PC-3 (cell line): ENCODE measurements around the gene CNTFR. TPM values are rescaled to one million over a fixed set of nuclear protein-coding genes. Genes with fewer than 3 reads are reported as not detected.
A peak's percentile ranks its signal among the peaks of the same experiment; 100 is the strongest.

ENCODE experiments used
- ATAC-seq: fragments of 200-7000 bp; cut with Tn5 transposase; 2 replicates; pipeline ENCODE4 v1.9.1; 2020; ENCODE audit warnings: mild to moderate bottlenecking, moderate library complexity
- BruUV-seq: library from RNA; stranded (reverse); fragments of 400-500 nt; replicated peaks from 2 replicates; lab custom pipeline; 2021; lab: Mats Ljungman, UMichigan
- CTCF ChIA-PET: fragments of 300-600 bp; sonication (Branson Sonifier 250); formaldehyde crosslinking; loops from one replicate; lab custom pipeline; 2022; ENCODE audit warnings: antibody characterized with exemption; lab: Charles Lee
- POLR2A ChIA-PET: fragments of 300-600 bp; sonication (Branson Sonifier 250); formaldehyde crosslinking; loops from one replicate; lab custom pipeline; 2022; ENCODE audit warnings: antibody characterized with exemption; ENCODE audit not compliant: unreplicated experiment; lab: Charles Lee
- DNase-seq: peaks from one replicate; pipeline ENCODE4 v3.0.0-alpha.2; 2015
- H2AFZ ChIP-seq: fragments of 300-600 bp; sonication (generic); 2 replicates; pipeline ENCODE4 v1.6.0; 2016; ENCODE audit warnings: antibody characterized with exemption, low read length
- H3F3A ChIP-seq: fragments of 300-600 bp; sonication (generic); one replicate; pipeline ENCODE4 v1.6.0; 2017; ENCODE audit warnings: antibody characterized with exemption, low read length, control low read depth, mild to moderate bottlenecking; ENCODE audit not compliant: unreplicated experiment
- H3K27ac ChIP-seq: fragments of 300-600 bp; sonication (generic); 2 replicates; pipeline ENCODE4 v1.5.1; 2016; ENCODE audit warnings: mild to moderate bottlenecking, low read length
- H3K27me3 ChIP-seq: fragments of 300-600 bp; sonication (generic); 2 replicates; pipeline ENCODE4 v1.6.1; 2016; ENCODE audit warnings: low read length, mixed read lengths
- H3K36me3 ChIP-seq: fragments of 300-600 bp; sonication (generic); 2 replicates; pipeline ENCODE4 v1.6.1; 2016; ENCODE audit warnings: low read depth, mixed run types, low read length, mixed read lengths
- H3K4me1 ChIP-seq: fragments of 300-600 bp; sonication (generic); 2 replicates; pipeline ENCODE4 v1.5.1; 2016; ENCODE audit warnings: low read length; ENCODE audit not compliant: insufficient read depth
- H3K4me2 ChIP-seq: fragments of 300-600 bp; sonication (generic); 2 replicates; pipeline ENCODE4 v1.6.0; 2016; ENCODE audit warnings: low read length
- H3K4me3 ChIP-seq: fragments of 300-600 bp; sonication (generic); 2 replicates; pipeline ENCODE4 v1.5.1; 2016; ENCODE audit warnings: mild to moderate bottlenecking, low read length, mixed read lengths
- H3K79me2 ChIP-seq: fragments of 300-600 bp; sonication (generic); 2 replicates; pipeline ENCODE4 v1.6.1; 2017; ENCODE audit warnings: low read length, mixed read lengths
- H3K9ac ChIP-seq: fragments of 300-600 bp; sonication (generic); 2 replicates; pipeline ENCODE4 v1.6.0; 2016; ENCODE audit warnings: mild to moderate bottlenecking, low read length
- H3K9me2 ChIP-seq: fragments of 300-600 bp; sonication (generic); replicated peaks from 2 replicates; pipeline ENCODE4 v1.6.1; 2016; ENCODE audit warnings: mixed run types, low read length, mixed read lengths
- H3K9me3 ChIP-seq: fragments of 300-600 bp; sonication (generic); 2 replicates; pipeline ENCODE4 v1.6.1; 2016; ENCODE audit warnings: low read length, mixed read lengths
- H4K20me1 ChIP-seq: fragments of 300-600 bp; sonication (generic); 2 replicates; pipeline ENCODE4 v1.6.1; 2016; ENCODE audit warnings: low read length, mixed read lengths
- EZH2 ChIP-seq: fragments of 300-600 bp; sonication (generic); IDR thresholded peaks from one replicate; pipeline ENCODE4 v1.6.1; 2017; ENCODE audit warnings: antibody characterized with exemption, mild to moderate bottlenecking, low read length; ENCODE audit not compliant: unreplicated experiment
- EZH2phosphoT487 ChIP-seq: fragments of 300-600 bp; sonication (generic); IDR thresholded peaks from 2 replicates; pipeline ENCODE4 v1.6.1; 2018; ENCODE audit warnings: mild to moderate bottlenecking, antibody characterized with exemption, low read length, borderline replicate concordance
- intact Hi-C: fragments of 100-400 bp; cut with micrococcal nuclease; formaldehyde crosslinking; loops from 2 replicates; pipeline ENCODE4 v1.9.0; 2023
- total RNA-seq: library from RNA; depleted of rRNA; stranded (reverse); fragments of >200 nt; gene quantifications from 2 replicates; pipeline ENCODE4 v1.2.3, GENCODE V29; 2014
- TF ChIP-seq, protein P1 (sequence below): fragments of 300-600 bp; sonication (generic); conservative IDR thresholded peaks from 2 replicates; pipeline ENCODE4 v1.5.1; 2017; ENCODE audit warnings: antibody characterized with exemption, low read depth, mild to moderate bottlenecking, low read length

The CNTFR gene
- total RNA-seq, 1 experiment from 2014 or later: not detected

- ChIA-PET POLR2A (no interaction called here), CTCF (no interaction called here)
- intact Hi-C loops: no loop called here
- H3K27me3 ChIP-seq: no peaks in the 10 kb centered on the region
- H3K4me1 ChIP-seq: peaks cover 15% of the 10 kb centered on the region; the same call in 1 of the 2 replicates
- H3K36me3 ChIP-seq: no peaks in the 10 kb centered on the region
- H2AFZ ChIP-seq: no peak overlapping the region
- H3K4me3 ChIP-seq: peak overlapping the region; percentile 87
- H3K9me3 ChIP-seq: no peaks in the 10 kb centered on the region
- no peaks in the 10 kb centered on the region for H3K9me2 ChIP-seq
- peak overlapping the region; percentile 96 for H3K4me2 ChIP-seq
- TF ChIP-seq EZH2 (no peak), EZH2phosphoT487 (no peak)
- TF ChIP-seq, protein P1, sequence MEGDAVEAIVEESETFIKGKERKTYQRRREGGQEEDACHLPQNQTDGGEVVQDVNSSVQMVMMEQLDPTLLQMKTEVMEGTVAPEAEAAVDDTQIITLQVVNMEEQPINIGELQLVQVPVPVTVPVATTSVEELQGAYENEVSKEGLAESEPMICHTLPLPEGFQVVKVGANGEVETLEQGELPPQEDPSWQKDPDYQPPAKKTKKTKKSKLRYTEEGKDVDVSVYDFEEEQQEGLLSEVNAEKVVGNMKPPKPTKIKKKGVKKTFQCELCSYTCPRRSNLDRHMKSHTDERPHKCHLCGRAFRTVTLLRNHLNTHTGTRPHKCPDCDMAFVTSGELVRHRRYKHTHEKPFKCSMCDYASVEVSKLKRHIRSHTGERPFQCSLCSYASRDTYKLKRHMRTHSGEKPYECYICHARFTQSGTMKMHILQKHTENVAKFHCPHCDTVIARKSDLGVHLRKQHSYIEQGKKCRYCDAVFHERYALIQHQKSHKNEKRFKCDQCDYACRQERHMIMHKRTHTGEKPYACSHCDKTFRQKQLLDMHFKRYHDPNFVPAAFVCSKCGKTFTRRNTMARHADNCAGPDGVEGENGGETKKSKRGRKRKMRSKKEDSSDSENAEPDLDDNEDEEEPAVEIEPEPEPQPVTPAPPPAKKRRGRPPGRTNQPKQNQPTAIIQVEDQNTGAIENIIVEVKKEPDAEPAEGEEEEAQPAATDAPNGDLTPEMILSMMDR: no peak
- no peaks in the 10 kb centered on the region for H3F3A ChIP-seq
- H3K27ac ChIP-seq: no peak overlapping the region
- DNase-seq (no peak), ATAC-seq (no peak)
- peaks cover 18% of the 10 kb centered on the region for H3K79me2 ChIP-seq
- BruUV-seq: no TSS peak
- H3K9ac ChIP-seq: no peak overlapping the region; the same call in 1 of the 2 replicates
- H4K20me1 ChIP-seq: no peaks in the 10 kb centered on the region
Measured at GRCh38 chr9:34610434-34611206, 21.1 kb upstream of the CNTFR start.

DNA sequence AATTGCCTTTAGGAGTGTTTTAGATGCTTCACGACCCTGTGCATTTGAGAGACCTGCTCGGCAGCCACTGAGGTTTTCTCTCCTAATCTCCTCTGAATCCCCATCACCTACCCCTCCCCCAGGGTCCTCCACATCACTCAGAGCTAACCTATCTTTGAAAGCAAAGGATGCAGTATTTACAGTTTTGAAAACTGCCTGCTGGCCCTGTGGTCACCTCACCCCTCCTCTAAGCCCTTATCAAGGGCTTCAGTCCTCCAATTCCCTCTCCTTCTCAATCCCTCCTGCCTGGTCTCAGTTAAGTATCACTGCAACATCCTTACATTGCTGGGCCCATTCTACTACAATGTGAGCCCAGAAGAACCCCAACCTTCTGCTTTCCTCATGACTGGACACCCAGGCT lies 17.8 kb upstream of the CNTFR start:
- TF ChIP-seq EZH2phosphoT487 (no peak), EZH2 (no peak)
- TF ChIP-seq, protein P1: no peak
- H3K9me3 ChIP-seq: no peaks in the 10 kb centered on the region
- no peak overlapping the region for H2AFZ ChIP-seq
- no TSS peak for BruUV-seq
- ATAC-seq (no peak), DNase-seq (no peak)
- intact Hi-C loops: no loop called here
- H3K4me2 ChIP-seq: no peak overlapping the region
- no peak overlapping the region for H3K27ac ChIP-seq
- no peak overlapping the region for H3K9ac ChIP-seq
- no peaks in the 10 kb centered on the region for H4K20me1 ChIP-seq
- POLR2A ChIA-PET: no interaction called here
- H3K79me2 ChIP-seq: peaks cover 18% of the 10 kb centered on the region
- CTCF ChIA-PET: no interaction called here
- H3K9me2 ChIP-seq: no peaks in the 10 kb centered on the region
- no peak overlapping the region for H3K4me3 ChIP-seq
- H3K4me1 ChIP-seq: peaks cover 11% of the 10 kb centered on the region; the same call in 1 of the 2 replicates
- no peaks in the 10 kb centered on the region for H3K36me3 ChIP-seq
- no peaks in the 10 kb centered on the region for H3K27me3 ChIP-seq
- H3F3A ChIP-seq: no peaks in the 10 kb centered on the region

DNA sequence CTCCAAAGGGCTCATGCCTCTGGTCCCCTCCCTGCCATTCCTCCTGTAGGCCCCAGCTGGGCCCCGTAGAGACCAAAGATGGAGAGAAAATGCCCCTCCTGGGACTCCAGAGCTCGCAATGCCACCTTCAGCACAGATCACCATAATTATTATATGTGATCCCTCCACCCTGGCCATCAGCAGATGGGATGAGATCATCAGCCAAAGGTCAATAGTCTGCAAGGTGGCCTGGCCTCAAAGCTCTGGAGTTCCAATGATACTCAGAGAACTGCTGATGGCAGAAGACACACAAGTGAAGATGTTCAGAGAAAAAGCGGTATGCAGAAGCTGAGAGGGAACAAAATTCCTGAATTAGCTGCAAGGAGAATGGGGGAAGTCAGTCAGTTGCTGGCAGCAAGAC lies 17.4 kb upstream of the CNTFR start:
- POLR2A ChIA-PET: no interaction called here

More for the DNA sequence above, 17.4 kb upstream of the CNTFR start:
- H3K79me2 ChIP-seq: peaks cover 18% of the 10 kb centered on the region
- H3K9me3 ChIP-seq: no peaks in the 10 kb centered on the region
- CTCF ChIA-PET: no interaction called here
- H3K36me3 ChIP-seq: no peaks in the 10 kb centered on the region
- H3K4me2 ChIP-seq: no peak overlapping the region
- BruUV-seq: no TSS peak
- no peaks in the 10 kb centered on the region for H3K9me2 ChIP-seq
- no peak overlapping the region for H2AFZ ChIP-seq
- no peaks in the 10 kb centered on the region for H3F3A ChIP-seq
- ATAC-seq (no peak), DNase-seq (no peak)
- no peak overlapping the region for H3K27ac ChIP-seq
- H4K20me1 ChIP-seq: no peaks in the 10 kb centered on the region
- H3K4me1 ChIP-seq: peaks cover 10% of the 10 kb centered on the region; the same call in 1 of the 2 replicates
- intact Hi-C loops: no loop called here
- H3K9ac ChIP-seq: no peak overlapping the region
- no peaks in the 10 kb centered on the region for H3K27me3 ChIP-seq
- H3K4me3 ChIP-seq: no peak overlapping the region
- TF ChIP-seq, protein P1: no peak
